ENCODE results near the gene PTPRR.

The PTPRR gene

GRCh38 chr12:70719672-70720420 lies 200.7 kb downstream of the PTPRR start:
- no peak for DNase-seq (ENCODE audit: low read depth, low spot score)
- no peak overlapping the region for H3K27ac ChIP-seq

GRCh38 chr12:70719071-70719470 lies 201.5 kb downstream of the PTPRR start:
- DNase-seq (ENCODE audit: low read depth, low spot score) = no peak
- H3K27ac ChIP-seq = no peak overlapping the region

GRCh38 chr12:70711831-70712230 lies 208.7 kb downstream of the PTPRR start:
- no peak overlapping the region for H3K27ac ChIP-seq
- DNase-seq (ENCODE audit: low read depth, low spot score) = no peak

GRCh38 chr12:70709022-70709421 lies 211.5 kb downstream of the PTPRR start:
- DNase-seq (ENCODE audit: low read depth, low spot score) = no peak

GRCh38 chr12:70706611-70707010 lies 213.9 kb downstream of the PTPRR start:
- no peak for DNase-seq (ENCODE audit: low read depth, low spot score)
- no peak overlapping the region for H3K27ac ChIP-seq

More at GRCh38 chr12:70709022-70709421, 211.5 kb downstream of the PTPRR start:
- H3K27ac ChIP-seq = no peak overlapping the region

- H3K27ac ChIP-seq = no peak overlapping the region
- no peak for DNase-seq (ENCODE audit: low read depth, low spot score)
Measured at GRCh38 chr12:70698345-70698744, 222.2 kb downstream of the PTPRR start.

GRCh38 chr12:70695361-70696023 lies 225.0 kb downstream of the PTPRR start:
- DNase-seq (ENCODE audit: low read depth, low spot score) = no peak

GRCh38 chr12:70692681-70693288 lies 227.8 kb downstream of the PTPRR start:
- H3K27ac ChIP-seq = no peak overlapping the region
- DNase-seq (ENCODE audit: low read depth, low spot score) = no peak

More at GRCh38 chr12:70695361-70696023, 225.0 kb downstream of the PTPRR start:
- H3K27ac ChIP-seq = no peak overlapping the region

- DNase-seq (ENCODE audit: low read depth, low spot score) = no peak
- no peak overlapping the region for H3K27ac ChIP-seq
Measured at GRCh38 chr12:70691018-70691672, 229.4 kb downstream of the PTPRR start.

GRCh38 chr12:70686907-70687306 lies 233.6 kb downstream of the PTPRR start:
- no peak overlapping the region for H3K27ac ChIP-seq
- DNase-seq (ENCODE audit: low read depth, low spot score) = no peak

- no peak for DNase-seq (ENCODE audit: low read depth, low spot score)
- no peak overlapping the region for H3K27ac ChIP-seq
Measured at GRCh38 chr12:70686299-70686698, 234.2 kb downstream of the PTPRR start.

- no peak for DNase-seq (ENCODE audit: low read depth, low spot score)
- H3K27ac ChIP-seq = no peak overlapping the region
Measured at GRCh38 chr12:70683976-70684375, 236.6 kb downstream of the PTPRR start.

GRCh38 chr12:70671698-70672097 lies 248.8 kb downstream of the PTPRR start:
- H3K27ac ChIP-seq = no peak overlapping the region
- DNase-seq (ENCODE audit: low read depth, low spot score) = no peak

- H3K27ac ChIP-seq = no peak overlapping the region
- no peak for DNase-seq (ENCODE audit: low read depth, low spot score)
Measured at GRCh38 chr12:70670948-70671347, 249.6 kb downstream of the PTPRR start.

- DNase-seq (ENCODE audit: low read depth, low spot score) = no peak
- no peak overlapping the region for H3K27ac ChIP-seq
Measured at GRCh38 chr12:70667253-70667652, 253.3 kb downstream of the PTPRR start.

GRCh38 chr12:70666364-70666763 lies 254.2 kb downstream of the PTPRR start:
- no peak overlapping the region for H3K27ac ChIP-seq

GRCh38 chr12:70664465-70664881 lies 256.1 kb downstream of the PTPRR start:
- no peak overlapping the region for H3K27ac ChIP-seq
- DNase-seq (ENCODE audit: low read depth, low spot score) = no peak

More at GRCh38 chr12:70666364-70666763, 254.2 kb downstream of the PTPRR start:
- DNase-seq (ENCODE audit: low read depth, low spot score) = no peak

- no peak for DNase-seq (ENCODE audit: low read depth, low spot score)
- no peak overlapping the region for H3K27ac ChIP-seq
Measured at GRCh38 chr12:70663838-70664237, 256.7 kb downstream of the PTPRR start.

- DNase-seq (ENCODE audit: low read depth, low spot score) = no peak
- H3K27ac ChIP-seq = peak overlapping the region; percentile 48
Measured at GRCh38 chr12:70661466-70662161, 258.9 kb downstream of the PTPRR start.

GRCh38 chr12:70660620-70661219 lies 259.8 kb downstream of the PTPRR start:
- peak overlapping the region; percentile 48 for H3K27ac ChIP-seq
- peak; percentile 73 for DNase-seq (ENCODE audit: low read depth, low spot score)
